Kidney capillary endothelial cell (primary cell): Measurements from ENCODE around the gene GDPGP1.

Experiments
- DNase-seq: peaks from one replicate; pipeline ENCODE4 v3.0.0-alpha.2; 2018; ENCODE audit warnings: low spot score

Gene GDPGP1

GRCh38 chr15:90203922-90204321 lies 30.1 kb upstream of the GDPGP1 start:
- peak; percentile 38 for DNase-seq

GRCh38 chr15:90205050-90205848 lies 28.8 kb upstream of the GDPGP1 start:
- DNase-seq = no peak

GRCh38 chr15:90205886-90206285 lies 28.1 kb upstream of the GDPGP1 start:
- no peak for DNase-seq

GRCh38 chr15:90207252-90207651 lies 26.8 kb upstream of the GDPGP1 start:
- no peak for DNase-seq

- DNase-seq = no peak
Measured at GRCh38 chr15:90208356-90208755, 25.7 kb upstream of the GDPGP1 start.

GRCh38 chr15:90209591-90209990 lies 24.4 kb upstream of the GDPGP1 start:
- DNase-seq = no peak

- DNase-seq = no peak
Measured at GRCh38 chr15:90210593-90210992, 23.4 kb upstream of the GDPGP1 start.

- no peak for DNase-seq
Measured at GRCh38 chr15:90211009-90211408, 23.0 kb upstream of the GDPGP1 start.

GRCh38 chr15:90211440-90212143 lies 22.4 kb upstream of the GDPGP1 start:
- peak; percentile 79 for DNase-seq

- DNase-seq = no peak
Measured at GRCh38 chr15:90212221-90213098, 21.5 kb upstream of the GDPGP1 start.

GRCh38 chr15:90213122-90213817 lies 20.7 kb upstream of the GDPGP1 start:
- no peak for DNase-seq

- no peak for DNase-seq
Measured at GRCh38 chr15:90213818-90214204, 20.2 kb upstream of the GDPGP1 start.

- no peak for DNase-seq
Measured at GRCh38 chr15:90214553-90215196, 19.3 kb upstream of the GDPGP1 start.

GRCh38 chr15:90217671-90218394 lies 16.2 kb upstream of the GDPGP1 start:
- DNase-seq = no peak

GRCh38 chr15:90219421-90220141 lies 14.4 kb upstream of the GDPGP1 start:
- no peak for DNase-seq

GRCh38 chr15:90221246-90221900 lies 12.6 kb upstream of the GDPGP1 start:
- peak; percentile 68 for DNase-seq

- no peak for DNase-seq
Measured at GRCh38 chr15:90222547-90222946, 11.5 kb upstream of the GDPGP1 start.

- DNase-seq = no peak
Measured at GRCh38 chr15:90223441-90224165, 10.4 kb upstream of the GDPGP1 start.

- no peak for DNase-seq
Measured at GRCh38 chr15:90225047-90225446, 9.0 kb upstream of the GDPGP1 start.
